GM12873 (cell line): ENCODE measurements around the gene APLN.

Source experiments
- CTCF ChIP-seq: IDR thresholded peaks from 2 replicates; pipeline ENCODE4 v1.5.1; 2012; ENCODE audit warnings: low read depth, mild to moderate bottlenecking, moderate library complexity, low read length, control low read depth; ENCODE audit not compliant: insufficient read depth; ENCODE audit errors: missing control alignments

APLN gene

GRCh38 chrX:129652565-129653169, 2.1 kb downstream of the APLN start:
- TF ChIP-seq CTCF: no peak

DNA sequence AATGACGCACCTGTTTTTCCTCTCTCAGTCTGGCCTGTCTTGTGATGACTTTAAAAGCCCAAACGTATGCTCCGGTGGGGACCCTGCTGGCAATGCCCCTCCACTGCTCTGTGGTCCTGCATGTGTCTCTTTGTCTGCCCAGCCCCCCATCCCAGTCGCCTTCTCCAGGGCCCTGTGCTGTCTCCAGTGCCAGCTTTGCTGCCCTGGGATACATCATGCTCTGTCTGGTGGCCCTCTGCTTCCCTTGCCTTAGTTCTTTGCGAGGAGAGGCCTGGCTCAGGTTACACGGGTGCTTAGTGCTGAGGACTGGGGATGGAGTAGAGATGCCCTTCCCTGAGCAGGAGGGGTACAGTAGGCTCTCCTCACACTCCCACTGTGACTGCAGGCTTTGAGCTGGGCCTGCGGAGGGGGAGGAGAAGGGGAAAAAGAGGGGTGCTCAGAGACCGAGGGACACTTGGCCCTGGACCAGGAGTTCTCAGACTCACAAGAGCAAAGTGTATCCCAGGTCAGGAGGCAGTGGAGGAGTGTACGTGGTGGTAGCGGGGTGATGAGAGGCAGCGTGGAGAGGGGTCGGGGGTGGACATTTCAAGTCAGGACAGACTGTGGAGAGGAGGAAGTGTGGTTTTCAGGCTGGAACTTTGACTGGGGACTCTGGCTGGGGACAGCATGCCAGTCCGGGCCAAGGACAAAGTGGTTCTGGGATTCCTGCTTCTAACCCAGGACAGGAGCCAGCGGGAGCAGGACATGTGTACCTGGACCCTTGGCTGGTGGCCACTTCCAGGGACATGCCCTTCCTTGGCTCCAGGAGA, 2.8 kb downstream of the APLN start:
- no peak for TF ChIP-seq CTCF

- TF ChIP-seq CTCF: no peak
Measured at GRCh38 chrX:129650821-129651510, 3.8 kb downstream of the APLN start.

DNA sequence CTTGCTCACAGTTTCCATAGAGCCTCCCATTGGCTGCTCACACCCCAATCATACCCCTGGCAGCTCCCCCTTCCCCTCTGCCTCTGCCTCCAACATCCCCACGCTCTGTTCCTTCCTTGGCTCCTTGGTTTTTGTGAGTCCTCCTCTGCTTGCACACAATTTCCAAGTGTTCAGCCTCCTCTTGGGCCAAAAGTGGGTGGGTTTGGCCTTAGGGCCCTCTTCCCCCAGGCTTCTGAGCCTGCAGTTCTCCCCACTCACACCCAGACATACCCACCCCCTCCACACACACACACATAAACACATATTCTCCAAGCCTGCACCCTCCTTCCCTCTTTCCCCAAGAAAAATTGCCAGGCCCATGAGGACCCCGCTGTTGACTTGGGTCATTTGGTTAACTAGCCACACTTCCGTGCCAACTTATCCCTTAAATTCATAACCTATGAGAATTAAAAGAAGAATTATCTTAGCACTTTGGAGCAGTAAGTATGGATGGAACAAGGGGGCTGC, 4.5 kb downstream of the APLN start:
- no peak for TF ChIP-seq CTCF

- TF ChIP-seq CTCF: no peak
Measured at GRCh38 chrX:129649268-129650182, 5.2 kb downstream of the APLN start.

- TF ChIP-seq CTCF: no peak
Measured at GRCh38 chrX:129648514-129649267, 6.1 kb downstream of the APLN start.
